HepG2 (cell line): ENCODE results near the gene SLC22A4. TPM values are rescaled to one million over a fixed set of nuclear protein-coding genes. Genes with fewer than 3 reads are reported as not detected.
A peak's percentile ranks its signal among the peaks of the same experiment; 100 is the strongest.

Experiments
- HNRNPL ChIP-seq: fragments of 200-400 bp; formaldehyde crosslinking; IDR thresholded peaks from 2 replicates; pipeline ENCODE4 v1.6.1; 2017; ENCODE audit warnings: mild to moderate bottlenecking, low read depth, low read length
- JUND ChIP-seq: sonication (generic); formaldehyde crosslinking; IDR thresholded peaks from 2 replicates; pipeline ENCODE4 v1.8.0; 2022; ENCODE audit warnings: mild to moderate bottlenecking, missing genetic modification reagents
- MLLT10 ChIP-seq: sonication (generic); formaldehyde crosslinking; IDR thresholded peaks from 2 replicates; pipeline ENCODE4 v1.4.0; 2020; ENCODE audit warnings: missing genetic modification reagents
- MZF1 ChIP-seq: sonication (generic); formaldehyde crosslinking; IDR thresholded peaks from 2 replicates; pipeline ENCODE4 v1.8.1; 2023; ENCODE audit warnings: mild to moderate bottlenecking, missing genetic modification reagents, borderline replicate concordance
- NR2F6 ChIP-seq, 2 experiments: IDR thresholded peaks; 2 replicates each; pipeline ENCODE4 v1.6.1; 2016; ENCODE audit warnings: antibody characterized with exemption in 1 of 2, mild to moderate bottlenecking in 1 of 2
- PHF21A ChIP-seq: sonication (generic); formaldehyde crosslinking; IDR thresholded peaks from 2 replicates; pipeline ENCODE4 v1.5.0; 2020; ENCODE audit warnings: mild to moderate bottlenecking, missing genetic modification reagents
- PHF5A ChIP-seq: IDR thresholded peaks from one replicate; pipeline ENCODE4 v1.6.1; 2018; ENCODE audit warnings: low read depth, missing genetic modification reagents; ENCODE audit not compliant: unreplicated experiment
- ZBTB7A ChIP-seq: sonication (generic); formaldehyde crosslinking; IDR thresholded peaks from 2 replicates; pipeline ENCODE4 v1.8.0; 2022; ENCODE audit warnings: mild to moderate bottlenecking, missing genetic modification reagents
- ZNF333 ChIP-seq: sonication (generic); formaldehyde crosslinking; IDR thresholded peaks from 2 replicates; pipeline ENCODE4 v1.4.0; 2020; ENCODE audit warnings: mild to moderate bottlenecking, missing genetic modification reagents, borderline replicate concordance
- ZNF335 ChIP-seq: sonication (generic); formaldehyde crosslinking; IDR thresholded peaks from 2 replicates; pipeline ENCODE4 v1.4.0; 2020; ENCODE audit warnings: missing genetic modification reagents
- ZNF672 ChIP-seq: sonication (generic); formaldehyde crosslinking; IDR thresholded peaks from 2 replicates; pipeline ENCODE4 v1.8.1; 2022; ENCODE audit warnings: missing genetic modification reagents
- ZNF782 ChIP-seq: sonication (generic); formaldehyde crosslinking; IDR thresholded peaks from 2 replicates; pipeline ENCODE4 v1.4.0; 2020; ENCODE audit warnings: missing genetic modification reagents, mild to moderate bottlenecking, borderline replicate concordance
- polyA plus RNA-seq, 8 experiments: library from polyadenylated mRNA; depleted of rRNA in 3 of 8; stranded (reverse) in 7 of 8; unstranded in 1 of 8; fragments of >200 nt; fragmentation: Illumina TruSeq in 4 of 8; extraction: Trizol in 4 of 8; gene quantifications; 2 replicates each; pipeline versions ENCODE4 v1.2.1 to v1.2.3, GENCODE V29; 2011 to 2016; ENCODE audit warnings: low read depth in 4 of 8, missing spikeins in 1 of 8, mixed read lengths in 1 of 8; ENCODE audit not compliant: insufficient read depth in 1 of 8
- total RNA-seq, 5 experiments: library from RNA; depleted of rRNA; stranded (reverse); fragments of >200 nt; fragmentation: Illumina TruSeq; extraction: Trizol; gene quantifications; 2 replicates each; pipeline ENCODE4 v1.2.3, GENCODE V29; 2016; ENCODE audit warnings: low read depth in 1 of 5
- TF ChIP-seq, protein P1 (sequence below): sonication (generic); formaldehyde crosslinking; IDR thresholded peaks from 2 replicates; pipeline ENCODE4 v1.4.0; 2020; ENCODE audit warnings: mild to moderate bottlenecking, missing genetic modification reagents
- TF ChIP-seq, protein P2 (sequence below): sonication (generic); formaldehyde crosslinking; IDR thresholded peaks from 2 replicates; pipeline ENCODE4 v1.4.0; 2020; ENCODE audit warnings: mild to moderate bottlenecking, missing genetic modification reagents
- TF ChIP-seq, protein P3 (sequence below): sonication (generic); formaldehyde crosslinking; IDR thresholded peaks from 2 replicates; pipeline ENCODE4 v1.5.0; 2020; ENCODE audit warnings: missing genetic modification reagents, mild to moderate bottlenecking, borderline replicate concordance
- TF ChIP-seq, protein P4 (sequence below): sonication (generic); formaldehyde crosslinking; IDR thresholded peaks from 2 replicates; pipeline ENCODE4 v1.8.1; 2023; ENCODE audit warnings: mild to moderate bottlenecking, moderate library complexity, missing genetic modification reagents
- TF ChIP-seq, protein P5 (sequence below): sonication (generic); formaldehyde crosslinking; conservative IDR thresholded peaks from 2 replicates; pipeline ENCODE4 v1.4.0; 2020; ENCODE audit warnings: missing genetic modification reagents

The SLC22A4 gene
- total and polyA plus RNA-seq, 2 of the 13 experiments (the other 11 are each of a cell fraction or from before 2014, with no cell fraction given) = 0.33 to 0.62 TPM

DNA sequence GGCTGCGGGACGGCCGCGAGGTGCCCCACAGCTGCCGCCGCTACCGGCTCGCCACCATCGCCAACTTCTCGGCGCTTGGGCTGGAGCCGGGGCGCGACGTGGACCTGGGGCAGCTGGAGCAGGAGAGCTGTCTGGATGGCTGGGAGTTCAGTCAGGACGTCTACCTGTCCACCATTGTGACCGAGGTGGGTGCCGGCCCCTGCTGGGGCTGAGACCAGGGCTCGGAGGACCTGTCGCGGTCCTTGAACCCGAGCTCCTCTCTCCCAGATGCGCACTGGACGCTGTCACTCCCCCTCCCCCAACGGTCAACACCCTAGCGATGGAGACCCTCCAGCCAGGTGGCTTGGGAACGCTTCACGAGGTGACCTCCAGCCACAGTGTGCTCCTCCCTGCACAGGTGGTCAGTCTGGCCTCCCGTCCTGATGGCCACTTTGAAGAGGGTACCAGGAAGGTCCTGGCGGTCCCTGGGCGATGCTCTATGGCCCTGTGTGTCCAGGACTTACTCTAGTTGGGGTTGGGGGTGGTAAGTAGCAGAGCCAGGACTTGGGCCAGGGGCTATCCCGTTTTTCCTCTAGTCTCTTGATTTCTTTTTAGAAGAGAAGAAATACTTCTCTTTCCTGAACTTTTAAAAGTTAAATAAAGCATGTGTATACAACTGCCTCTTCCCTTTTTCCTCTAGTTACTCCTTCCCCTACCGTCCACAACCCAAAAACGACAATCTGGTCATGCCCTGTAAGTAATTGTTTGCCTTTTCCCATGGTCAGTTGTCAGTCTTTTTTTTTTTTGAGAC is 76.2 kb downstream of the SLC22A4 start (continued):
- TF ChIP-seq ZNF672 (CRISPR knock-in tag) = no peak
- TF ChIP-seq, protein P1, sequence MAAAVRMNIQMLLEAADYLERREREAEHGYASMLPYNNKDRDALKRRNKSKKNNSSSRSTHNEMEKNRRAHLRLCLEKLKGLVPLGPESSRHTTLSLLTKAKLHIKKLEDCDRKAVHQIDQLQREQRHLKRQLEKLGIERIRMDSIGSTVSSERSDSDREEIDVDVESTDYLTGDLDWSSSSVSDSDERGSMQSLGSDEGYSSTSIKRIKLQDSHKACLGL = no peak
- no peak for TF ChIP-seq MLLT10 (CRISPR knock-in tag)
- no peak for TF ChIP-seq PHF21A (CRISPR knock-in tag)
- TF ChIP-seq, protein P2, sequence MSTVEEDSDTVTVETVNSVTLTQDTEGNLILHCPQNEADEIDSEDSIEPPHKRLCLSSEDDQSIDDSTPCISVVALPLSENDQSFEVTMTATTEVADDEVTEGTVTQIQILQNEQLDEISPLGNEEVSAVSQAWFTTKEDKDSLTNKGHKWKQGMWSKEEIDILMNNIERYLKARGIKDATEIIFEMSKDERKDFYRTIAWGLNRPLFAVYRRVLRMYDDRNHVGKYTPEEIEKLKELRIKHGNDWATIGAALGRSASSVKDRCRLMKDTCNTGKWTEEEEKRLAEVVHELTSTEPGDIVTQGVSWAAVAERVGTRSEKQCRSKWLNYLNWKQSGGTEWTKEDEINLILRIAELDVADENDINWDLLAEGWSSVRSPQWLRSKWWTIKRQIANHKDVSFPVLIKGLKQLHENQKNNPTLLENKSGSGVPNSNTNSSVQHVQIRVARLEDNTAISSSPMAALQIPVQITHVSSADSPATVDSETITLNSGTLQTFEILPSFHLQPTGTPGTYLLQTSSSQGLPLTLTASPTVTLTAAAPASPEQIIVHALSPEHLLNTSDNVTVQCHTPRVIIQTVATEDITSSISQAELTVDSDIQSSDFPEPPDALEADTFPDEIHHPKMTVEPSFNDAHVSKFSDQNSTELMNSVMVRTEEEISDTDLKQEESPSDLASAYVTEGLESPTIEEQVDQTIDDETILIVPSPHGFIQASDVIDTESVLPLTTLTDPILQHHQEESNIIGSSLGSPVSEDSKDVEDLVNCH (CRISPR knock-in tag) = no peak
- 0 out of 2 replicates have a peak, but pooled peaks have one; percentile 1 for TF ChIP-seq ZNF782 (CRISPR knock-in tag)
- TF ChIP-seq, protein P3, sequence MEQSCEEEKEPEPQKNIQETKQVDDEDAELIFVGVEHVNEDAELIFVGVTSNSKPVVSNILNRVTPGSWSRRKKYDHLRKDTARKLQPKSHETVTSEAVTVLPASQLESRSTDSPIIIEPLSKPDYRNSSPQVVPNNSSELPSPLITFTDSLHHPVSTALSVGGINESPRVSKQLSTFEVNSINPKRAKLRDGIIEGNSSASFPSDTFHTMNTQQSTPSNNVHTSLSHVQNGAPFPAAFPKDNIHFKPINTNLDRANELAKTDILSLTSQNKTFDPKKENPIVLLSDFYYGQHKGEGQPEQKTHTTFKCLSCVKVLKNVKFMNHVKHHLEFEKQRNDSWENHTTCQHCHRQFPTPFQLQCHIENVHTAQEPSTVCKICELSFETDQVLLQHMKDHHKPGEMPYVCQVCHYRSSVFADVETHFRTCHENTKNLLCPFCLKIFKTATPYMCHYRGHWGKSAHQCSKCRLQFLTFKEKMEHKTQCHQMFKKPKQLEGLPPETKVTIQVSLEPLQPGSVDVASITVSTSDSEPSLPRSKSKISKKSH = peak; percentile 54; the same call in 1 of the 2 replicates
- TF ChIP-seq, protein P4, sequence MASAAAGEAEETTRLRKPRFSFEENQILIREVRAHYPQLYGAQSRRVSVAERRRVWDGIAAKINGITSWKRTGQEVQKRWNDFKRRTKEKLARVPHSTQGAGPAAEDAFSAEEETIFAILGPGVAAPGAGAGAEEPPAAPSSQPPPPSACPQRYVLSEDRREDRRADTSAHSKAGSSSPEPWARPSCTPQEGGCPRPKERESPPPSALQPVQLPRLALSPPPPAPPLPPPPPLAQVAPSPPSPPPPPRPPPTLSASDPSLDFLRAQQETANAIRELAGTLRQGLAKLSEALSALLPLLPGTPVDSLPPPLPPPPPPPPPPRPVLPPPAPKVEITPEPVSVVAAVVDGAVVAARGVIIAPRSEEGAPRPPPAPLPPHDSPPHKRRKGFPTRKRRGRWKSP = no peak; the same call in 1 of the 2 replicates
- TF ChIP-seq JUND (CRISPR knock-in tag) = no peak
- TF ChIP-seq PHF5A (CRISPR knock-in tag) = no peak
- 0 out of 2 replicates have a peak, but pooled peaks have one; percentile 9 for TF ChIP-seq ZBTB7A
- no peak for TF ChIP-seq NR2F6 (IDR thresholded peaks at IDR 0.05)
- TF ChIP-seq NR2F6 (CRISPR knock-in tag; IDR thresholded peaks at IDR 0.05) = no peak
- TF ChIP-seq, protein P5, sequence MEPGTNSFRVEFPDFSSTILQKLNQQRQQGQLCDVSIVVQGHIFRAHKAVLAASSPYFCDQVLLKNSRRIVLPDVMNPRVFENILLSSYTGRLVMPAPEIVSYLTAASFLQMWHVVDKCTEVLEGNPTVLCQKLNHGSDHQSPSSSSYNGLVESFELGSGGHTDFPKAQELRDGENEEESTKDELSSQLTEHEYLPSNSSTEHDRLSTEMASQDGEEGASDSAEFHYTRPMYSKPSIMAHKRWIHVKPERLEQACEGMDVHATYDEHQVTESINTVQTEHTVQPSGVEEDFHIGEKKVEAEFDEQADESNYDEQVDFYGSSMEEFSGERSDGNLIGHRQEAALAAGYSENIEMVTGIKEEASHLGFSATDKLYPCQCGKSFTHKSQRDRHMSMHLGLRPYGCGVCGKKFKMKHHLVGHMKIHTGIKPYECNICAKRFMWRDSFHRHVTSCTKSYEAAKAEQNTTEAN (CRISPR knock-in tag) = no peak
- TF ChIP-seq ZNF333 (CRISPR knock-in tag) = peak; percentile 62; the same call in 1 of the 2 replicates
- TF ChIP-seq HNRNPL = no peak
- no peak for TF ChIP-seq MZF1 (CRISPR knock-in tag)
- no peak for TF ChIP-seq ZNF335 (CRISPR knock-in tag)
